SK-N-SH treated with all-trans-retinoic acid at 6 μM for 48 hours (cell line): ENCODE results near the gene PMPCB.
"Not testable (repeated sequence)": the region's sequence is repeated elsewhere in the genome, so short reads cannot be mapped to it uniquely, and the experiment has no call there.

Experiments
- ARNTL ChIP-seq: fragments of 450-650 bp; formaldehyde crosslinking; IDR thresholded peaks from 2 replicates; pipeline ENCODE4 v1.5.0; 2020; ENCODE audit warnings: low read depth, mild to moderate bottlenecking, moderate library complexity, borderline replicate concordance
- CSDC2 ChIP-seq: fragments of 250-450 bp; sonication (Bioruptor Pico); IDR thresholded peaks from 2 replicates; pipeline ENCODE4 v1.5.0; 2020; ENCODE audit warnings: mild to moderate bottlenecking, moderate library complexity
- GLIS3 ChIP-seq: fragments of 250-450 bp; sonication (Bioruptor Pico); IDR thresholded peaks from 2 replicates; pipeline ENCODE4 v1.5.0; 2020; ENCODE audit warnings: mild to moderate bottlenecking, moderate library complexity
- OSR1 ChIP-seq: fragments of 250-450 bp; sonication (Bioruptor Pico); IDR thresholded peaks from 2 replicates; pipeline ENCODE4 v1.8.0; 2022; ENCODE audit warnings: moderate library complexity, mild to moderate bottlenecking, inconsistent platforms
- TOX ChIP-seq: fragments of 250-450 bp; sonication (Bioruptor Pico); IDR thresholded peaks from 2 replicates; pipeline ENCODE4 v1.8.0; 2021; ENCODE audit warnings: mild to moderate bottlenecking, moderate library complexity, borderline replicate concordance
- ZC3H10 ChIP-seq: fragments of 250-450 bp; sonication (Bioruptor Pico); IDR thresholded peaks from 2 replicates; pipeline ENCODE4 v1.5.1; 2021; ENCODE audit warnings: mild to moderate bottlenecking, moderate library complexity
- ZFP3 ChIP-seq: fragments of 250-450 bp; sonication (Bioruptor Pico); IDR thresholded peaks from 2 replicates; pipeline ENCODE4 v1.5.0; 2020; ENCODE audit warnings: mild to moderate bottlenecking, moderate library complexity
- ZFP30 ChIP-seq: fragments of 450-650 bp; formaldehyde crosslinking; IDR thresholded peaks from 2 replicates; pipeline ENCODE4 v1.5.0; 2022; ENCODE audit warnings: mild to moderate bottlenecking, moderate library complexity
- ZNF70 ChIP-seq: fragments of 450-650 bp; formaldehyde crosslinking; IDR thresholded peaks from 2 replicates; pipeline ENCODE4 v1.5.0; 2020; ENCODE audit warnings: mild to moderate bottlenecking, moderate library complexity
- ZNF8 ChIP-seq: fragments of 450-650 bp; formaldehyde crosslinking; IDR thresholded peaks from 2 replicates; pipeline ENCODE4 v1.5.0; 2020; ENCODE audit warnings: mild to moderate bottlenecking, moderate library complexity
- TF ChIP-seq, protein P1 (sequence below): fragments of 250-450 bp; sonication (Bioruptor Pico); IDR thresholded peaks from 2 replicates; pipeline ENCODE4 v1.5.1; 2021; ENCODE audit warnings: mild to moderate bottlenecking, moderate library complexity
- TF ChIP-seq, protein P2 (sequence below): fragments of 250-450 bp; sonication (Bioruptor Pico); IDR thresholded peaks from 2 replicates; pipeline ENCODE4 v1.8.0; 2020; ENCODE audit warnings: mild to moderate bottlenecking, moderate library complexity, borderline replicate concordance
- TF ChIP-seq, protein P3 (sequence below): fragments of 250-450 bp; sonication (Bioruptor Pico); IDR thresholded peaks from 2 replicates; pipeline ENCODE4 v1.5.0; 2020; ENCODE audit warnings: mild to moderate bottlenecking, moderate library complexity
- TF ChIP-seq, protein P4 (sequence below): fragments of 250-450 bp; sonication (Bioruptor Pico); IDR thresholded peaks from 2 replicates; pipeline ENCODE4 v1.5.1; 2020; ENCODE audit warnings: low read depth, mild to moderate bottlenecking, moderate library complexity

DNA sequence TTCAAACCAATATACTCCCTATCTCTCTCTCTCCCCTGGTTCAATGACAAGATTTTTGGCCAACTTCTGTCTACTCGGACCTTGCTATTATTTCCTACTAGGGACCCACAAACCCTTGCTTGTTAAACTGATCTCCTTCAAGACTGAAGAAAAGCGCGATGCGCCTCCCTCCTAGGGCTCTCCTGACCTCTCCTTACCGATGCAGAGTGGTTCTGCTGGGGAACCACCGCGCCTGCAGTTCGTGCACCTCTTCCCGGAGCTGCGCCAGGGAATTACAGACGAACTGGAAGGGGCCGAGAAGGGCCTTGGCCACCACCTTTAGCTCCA lies 17.6 kb upstream of the PMPCB start:
- TF ChIP-seq GLIS3; ARNTL (CRISPR knock-in tag); ZFP30 (CRISPR knock-in tag); TOX (CRISPR knock-in tag); ZNF8 (CRISPR knock-in tag); ZNF70; ZC3H10; ZFP3 (CRISPR knock-in tag); OSR1 (CRISPR knock-in tag); CSDC2: not testable (repeated sequence)
- TF ChIP-seq, protein P1, sequence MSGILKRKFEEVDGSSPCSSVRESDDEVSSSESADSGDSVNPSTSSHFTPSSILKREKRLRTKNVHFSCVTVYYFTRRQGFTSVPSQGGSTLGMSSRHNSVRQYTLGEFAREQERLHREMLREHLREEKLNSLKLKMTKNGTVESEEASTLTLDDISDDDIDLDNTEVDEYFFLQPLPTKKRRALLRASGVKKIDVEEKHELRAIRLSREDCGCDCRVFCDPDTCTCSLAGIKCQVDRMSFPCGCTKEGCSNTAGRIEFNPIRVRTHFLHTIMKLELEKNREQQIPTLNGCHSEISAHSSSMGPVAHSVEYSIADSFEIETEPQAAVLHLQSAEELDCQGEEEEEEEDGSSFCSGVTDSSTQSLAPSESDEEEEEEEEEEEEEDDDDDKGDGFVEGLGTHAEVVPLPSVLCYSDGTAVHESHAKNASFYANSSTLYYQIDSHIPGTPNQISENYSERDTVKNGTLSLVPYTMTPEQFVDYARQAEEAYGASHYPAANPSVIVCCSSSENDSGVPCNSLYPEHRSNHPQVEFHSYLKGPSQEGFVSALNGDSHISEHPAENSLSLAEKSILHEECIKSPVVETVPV: not testable (repeated sequence)
- TF ChIP-seq, protein P2, sequence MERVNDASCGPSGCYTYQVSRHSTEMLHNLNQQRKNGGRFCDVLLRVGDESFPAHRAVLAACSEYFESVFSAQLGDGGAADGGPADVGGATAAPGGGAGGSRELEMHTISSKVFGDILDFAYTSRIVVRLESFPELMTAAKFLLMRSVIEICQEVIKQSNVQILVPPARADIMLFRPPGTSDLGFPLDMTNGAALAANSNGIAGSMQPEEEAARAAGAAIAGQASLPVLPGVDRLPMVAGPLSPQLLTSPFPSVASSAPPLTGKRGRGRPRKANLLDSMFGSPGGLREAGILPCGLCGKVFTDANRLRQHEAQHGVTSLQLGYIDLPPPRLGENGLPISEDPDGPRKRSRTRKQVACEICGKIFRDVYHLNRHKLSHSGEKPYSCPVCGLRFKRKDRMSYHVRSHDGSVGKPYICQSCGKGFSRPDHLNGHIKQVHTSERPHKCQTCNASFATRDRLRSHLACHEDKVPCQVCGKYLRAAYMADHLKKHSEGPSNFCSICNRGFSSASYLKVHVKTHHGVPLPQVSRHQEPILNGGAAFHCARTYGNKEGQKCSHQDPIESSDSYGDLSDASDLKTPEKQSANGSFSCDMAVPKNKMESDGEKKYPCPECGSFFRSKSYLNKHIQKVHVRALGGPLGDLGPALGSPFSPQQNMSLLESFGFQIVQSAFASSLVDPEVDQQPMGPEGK: not testable (repeated sequence)
- TF ChIP-seq, protein P3, sequence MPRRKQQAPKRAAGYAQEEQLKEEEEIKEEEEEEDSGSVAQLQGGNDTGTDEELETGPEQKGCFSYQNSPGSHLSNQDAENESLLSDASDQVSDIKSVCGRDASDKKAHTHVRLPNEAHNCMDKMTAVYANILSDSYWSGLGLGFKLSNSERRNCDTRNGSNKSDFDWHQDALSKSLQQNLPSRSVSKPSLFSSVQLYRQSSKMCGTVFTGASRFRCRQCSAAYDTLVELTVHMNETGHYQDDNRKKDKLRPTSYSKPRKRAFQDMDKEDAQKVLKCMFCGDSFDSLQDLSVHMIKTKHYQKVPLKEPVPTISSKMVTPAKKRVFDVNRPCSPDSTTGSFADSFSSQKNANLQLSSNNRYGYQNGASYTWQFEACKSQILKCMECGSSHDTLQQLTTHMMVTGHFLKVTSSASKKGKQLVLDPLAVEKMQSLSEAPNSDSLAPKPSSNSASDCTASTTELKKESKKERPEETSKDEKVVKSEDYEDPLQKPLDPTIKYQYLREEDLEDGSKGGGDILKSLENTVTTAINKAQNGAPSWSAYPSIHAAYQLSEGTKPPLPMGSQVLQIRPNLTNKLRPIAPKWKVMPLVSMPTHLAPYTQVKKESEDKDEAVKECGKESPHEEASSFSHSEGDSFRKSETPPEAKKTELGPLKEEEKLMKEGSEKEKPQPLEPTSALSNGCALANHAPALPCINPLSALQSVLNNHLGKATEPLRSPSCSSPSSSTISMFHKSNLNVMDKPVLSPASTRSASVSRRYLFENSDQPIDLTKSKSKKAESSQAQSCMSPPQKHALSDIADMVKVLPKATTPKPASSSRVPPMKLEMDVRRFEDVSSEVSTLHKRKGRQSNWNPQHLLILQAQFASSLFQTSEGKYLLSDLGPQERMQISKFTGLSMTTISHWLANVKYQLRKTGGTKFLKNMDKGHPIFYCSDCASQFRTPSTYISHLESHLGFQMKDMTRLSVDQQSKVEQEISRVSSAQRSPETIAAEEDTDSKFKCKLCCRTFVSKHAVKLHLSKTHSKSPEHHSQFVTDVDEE (CRISPR knock-in tag): not testable (repeated sequence)
- TF ChIP-seq, protein P4, sequence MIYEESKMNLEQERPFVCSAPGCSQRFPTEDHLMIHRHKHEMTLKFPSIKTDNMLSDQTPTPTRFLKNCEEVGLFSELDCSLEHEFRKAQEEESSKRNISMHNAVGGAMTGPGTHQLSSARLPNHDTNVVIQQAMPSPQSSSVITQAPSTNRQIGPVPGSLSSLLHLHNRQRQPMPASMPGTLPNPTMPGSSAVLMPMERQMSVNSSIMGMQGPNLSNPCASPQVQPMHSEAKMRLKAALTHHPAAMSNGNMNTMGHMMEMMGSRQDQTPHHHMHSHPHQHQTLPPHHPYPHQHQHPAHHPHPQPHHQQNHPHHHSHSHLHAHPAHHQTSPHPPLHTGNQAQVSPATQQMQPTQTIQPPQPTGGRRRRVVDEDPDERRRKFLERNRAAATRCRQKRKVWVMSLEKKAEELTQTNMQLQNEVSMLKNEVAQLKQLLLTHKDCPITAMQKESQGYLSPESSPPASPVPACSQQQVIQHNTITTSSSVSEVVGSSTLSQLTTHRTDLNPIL (CRISPR knock-in tag): not testable (repeated sequence)
